GM23338 (cell line): Measurements from ENCODE around the gene APOD. TPM values are rescaled to one million over a fixed set of nuclear protein-coding genes. Genes with fewer than 3 reads are reported as not detected.

Experiments used
- ATAC-seq: fragments of 200-7000 bp; cut with Tn5 transposase; 3 replicates; pipeline ENCODE4 v1.9.1; 2020
- DNase-seq: peaks from one replicate; pipeline ENCODE4 v3.0.0-alpha.2; 2015; ENCODE audit warnings: low spot score
- H2AFZ ChIP-seq: fragments of 200-600 bp; sonication (generic); 2 replicates; pipeline ENCODE4 v1.8.0; 2016; ENCODE audit warnings: antibody characterized with exemption, mild to moderate bottlenecking, moderate library complexity
- H3F3A ChIP-seq: fragments of 200-600 bp; sonication (generic); replicated peaks from 2 replicates; pipeline ENCODE4 v1.8.0; 2017; ENCODE audit warnings: antibody characterized with exemption, mixed run types, low read depth
- H3K27ac ChIP-seq: fragments of 200-600 bp; sonication (generic); 2 replicates; pipeline ENCODE4 v1.6.1; 2016; ENCODE audit warnings: low read depth
- H3K27me3 ChIP-seq: fragments of 200-600 bp; sonication (generic); 2 replicates; pipeline ENCODE4 v1.8.0; 2016; ENCODE audit warnings: mild to moderate bottlenecking, mixed run types, moderate library complexity; ENCODE audit not compliant: insufficient read depth
- H3K36me3 ChIP-seq: fragments of 200-600 bp; sonication (generic); 2 replicates; pipeline ENCODE4 v1.8.0; 2016; ENCODE audit warnings: mild to moderate bottlenecking; ENCODE audit not compliant: insufficient read depth
- H3K4me1 ChIP-seq: fragments of 200-600 bp; sonication (generic); 2 replicates; pipeline ENCODE4 v1.8.0; 2016; ENCODE audit warnings: mild to moderate bottlenecking, moderate library complexity; ENCODE audit not compliant: insufficient read depth
- H3K4me2 ChIP-seq: fragments of 200-600 bp; sonication (generic); 2 replicates; pipeline ENCODE4 v1.7.1; 2017; ENCODE audit warnings: mixed run types
- H3K4me3 ChIP-seq: fragments of 200-600 bp; sonication (generic); 2 replicates; pipeline ENCODE4 v1.6.1; 2016; ENCODE audit warnings: mixed run types
- H3K79me2 ChIP-seq: fragments of 200-600 bp; sonication (generic); replicated peaks from 2 replicates; pipeline ENCODE4 v1.8.0; 2017; ENCODE audit warnings: mild to moderate bottlenecking; ENCODE audit not compliant: insufficient read depth
- H3K9me2 ChIP-seq: fragments of 200-600 bp; sonication (generic); 2 replicates; pipeline ENCODE4 v1.8.0; 2017; ENCODE audit not compliant: insufficient read depth
- H4K20me1 ChIP-seq: fragments of 200-600 bp; sonication (generic); replicated peaks from 2 replicates; pipeline ENCODE4 v1.8.0; 2017; ENCODE audit warnings: mild to moderate bottlenecking; ENCODE audit not compliant: insufficient read depth
- H3K27ac Mint-ChIP-seq: 2 replicates; pipeline ENCODE4 v1.8.0; 2020; ENCODE audit warnings: inconsistent platforms, mild to moderate bottlenecking, moderate library complexity, mixed read lengths
- H3K27me3 Mint-ChIP-seq: 3 replicates; pipeline ENCODE4 v1.8.0; 2022; ENCODE audit warnings: low read depth, mild to moderate bottlenecking, moderate library complexity, mixed read lengths, inconsistent platforms; ENCODE audit not compliant: insufficient read depth, poor library complexity
- H3K36me3 Mint-ChIP-seq: 3 replicates; pipeline ENCODE4 v1.8.0; 2021; ENCODE audit warnings: low read depth, mild to moderate bottlenecking, inconsistent platforms, moderate library complexity, mixed read lengths
- H3K4me1 Mint-ChIP-seq: 3 replicates; pipeline ENCODE4 v1.8.0; 2020; ENCODE audit warnings: mild to moderate bottlenecking, inconsistent platforms, mixed read lengths
- H3K4me3 Mint-ChIP-seq: 3 replicates; pipeline ENCODE4 v1.8.0; 2021; ENCODE audit warnings: moderate library complexity, mild to moderate bottlenecking, inconsistent platforms, mixed read lengths
- H3K9me3 Mint-ChIP-seq: 3 replicates; pipeline ENCODE4 v1.8.0; 2020; ENCODE audit warnings: moderate library complexity, mild to moderate bottlenecking, inconsistent platforms, mixed read lengths
- CREB1 ChIP-seq: fragments of 250-450 bp; sonication (Bioruptor Pico); IDR thresholded peaks from 2 replicates; pipeline ENCODE4 v1.5.0; 2020; ENCODE audit warnings: low read depth, mild to moderate bottlenecking, moderate library complexity
- CTCF ChIP-seq, 2 experiments: fragments of 200-600 bp in 1 of 2; sonication (generic) in 1 of 2; conservative IDR thresholded peaks; 2 replicates each; pipeline versions ENCODE4 v1.5.1 to v1.6.1; 2016 to 2017; ENCODE audit warnings: antibody characterized with exemption in 2 of 2, low read depth in 2 of 2, mild to moderate bottlenecking in 2 of 2, moderate library complexity in 1 of 2
- ETS1 ChIP-seq: IDR thresholded peaks from 2 replicates; pipeline ENCODE4 v1.6.1; 2016; ENCODE audit warnings: antibody characterized with exemption
- EZH2 ChIP-seq: fragments of 200-600 bp; sonication (generic); IDR thresholded peaks from one replicate; pipeline ENCODE4 v1.8.0; 2017; ENCODE audit warnings: antibody characterized with exemption, mild to moderate bottlenecking, low read depth; ENCODE audit not compliant: unreplicated experiment
- EZH2phosphoT487 ChIP-seq: fragments of 200-600 bp; sonication (generic); IDR thresholded peaks from one replicate; pipeline ENCODE4 v1.8.1; 2018; ENCODE audit warnings: antibody characterized with exemption; ENCODE audit not compliant: unreplicated experiment
- JUNB ChIP-seq: IDR thresholded peaks from one replicate; pipeline ENCODE4 v1.6.1; 2016; ENCODE audit warnings: antibody characterized with exemption; ENCODE audit not compliant: unreplicated experiment
- NANOG ChIP-seq: IDR thresholded peaks from 2 replicates; pipeline ENCODE4 v1.6.1; 2016; ENCODE audit warnings: antibody characterized with exemption, borderline replicate concordance
- POLR2AphosphoS5 ChIP-seq: IDR thresholded peaks from 2 replicates; pipeline ENCODE4 v1.6.1; 2016; ENCODE audit warnings: antibody characterized with exemption, low read depth
- ZNF114 ChIP-seq: fragments of 250-450 bp; sonication (Bioruptor Pico); IDR thresholded peaks from 2 replicates; pipeline ENCODE4 v1.5.0; 2020; ENCODE audit warnings: mild to moderate bottlenecking, moderate library complexity
- ZNF331 ChIP-seq: fragments of 250-450 bp; sonication (Bioruptor Pico); IDR thresholded peaks from 2 replicates; pipeline ENCODE4 v1.5.0; 2020; ENCODE audit warnings: low read depth, mild to moderate bottlenecking, moderate library complexity
- polyA plus RNA-seq: library from polyadenylated mRNA; unstranded; fragments of >200 nt; fragmentation: Nextera tagmentation; extraction: Ambion mirVana; gene quantifications from 2 replicates; pipeline ENCODE4 v1.2.1, GENCODE V29; 2016
- total RNA-seq: library from RNA; depleted of rRNA; stranded (reverse); fragments of >200 nt; shearing (Covaris generic); gene quantifications from 2 replicates; pipeline ENCODE4 v1.2.3, GENCODE V29; 2014

APOD gene
- total and polyA plus RNA-seq, 2 experiments from 2014 or later = not detected

GRCh38 chr3:195566797-195567196, 16.9 kb downstream of the APOD start:
- H3K4me1 ChIP-seq = no peaks in the 10 kb centered on the region
- DNase-seq = no peak
- H3K27me3 Mint-ChIP-seq = peaks cover 2% of the 10 kb centered on the region

GRCh38 chr3:195565716-195566115, 18.0 kb downstream of the APOD start:
- no peaks in the 10 kb centered on the region for H3K79me2 ChIP-seq
- Mint-ChIP-seq H3K9me3 (no peaks in the 10 kb centered on the region), H3K36me3 (no peaks in the 10 kb centered on the region), H3K4me3 (no peak overlapping the region), H3K27me3 (peaks cover 6% of the 10 kb centered on the region), H3K4me1 (no peaks in the 10 kb centered on the region; the same call in 2 of the 3 replicates), H3K27ac (no peak overlapping the region)
- H3K27me3 ChIP-seq = no peaks in the 10 kb centered on the region
- H4K20me1 ChIP-seq = no peaks in the 10 kb centered on the region
- H3K27ac ChIP-seq = no peak overlapping the region
- no peak overlapping the region for H3K4me2 ChIP-seq
- no peak overlapping the region for H3K4me3 ChIP-seq
- H3K9me2 ChIP-seq = no peaks in the 10 kb centered on the region
- ATAC-seq (no peak; the same call in 2 of the 3 replicates), DNase-seq (no peak)
- no peak for TF ChIP-seq EZH2
- H2AFZ ChIP-seq = peak overlapping the region; percentile 89
- no peaks in the 10 kb centered on the region for H3K36me3 ChIP-seq
- no peaks in the 10 kb centered on the region for H3F3A ChIP-seq
- no peaks in the 10 kb centered on the region for H3K4me1 ChIP-seq

More at GRCh38 chr3:195566797-195567196, 16.9 kb downstream of the APOD start:
- H3K27ac ChIP-seq = no peak overlapping the region
- H3K36me3 ChIP-seq = no peaks in the 10 kb centered on the region
- no peaks in the 10 kb centered on the region for H3K27me3 ChIP-seq
- ATAC-seq = no peak
- H4K20me1 ChIP-seq = no peaks in the 10 kb centered on the region
- Mint-ChIP-seq H3K36me3 (no peaks in the 10 kb centered on the region), H3K4me1 (no peaks in the 10 kb centered on the region; the same call in 2 of the 3 replicates), H3K9me3 (no peaks in the 10 kb centered on the region), H3K27ac (no peak overlapping the region), H3K4me3 (no peak overlapping the region)
- no peak for TF ChIP-seq CTCF (conservative IDR thresholded peaks at IDR 0.05; ENCODE audit: low read depth in 2 of 2)
- TF ChIP-seq ZNF331 (CRISPR knock-in tag) = no peak
- TF ChIP-seq POLR2AphosphoS5 = no peak
- no peak for TF ChIP-seq ZNF114 (CRISPR knock-in tag)
- no peak for TF ChIP-seq JUNB
- H2AFZ ChIP-seq = no peak overlapping the region
- no peaks in the 10 kb centered on the region for H3F3A ChIP-seq
- H3K79me2 ChIP-seq = no peaks in the 10 kb centered on the region
- no peak overlapping the region for H3K4me2 ChIP-seq
- H3K4me3 ChIP-seq = no peak overlapping the region
- no peaks in the 10 kb centered on the region for H3K9me2 ChIP-seq

GRCh38 chr3:195563317-195563716, 20.4 kb downstream of the APOD start:
- H3K27ac ChIP-seq = no peak overlapping the region
- TF ChIP-seq CTCF (conservative IDR thresholded peaks at IDR 0.05; ENCODE audit: low read depth in 2 of 2) = no peak
- TF ChIP-seq POLR2AphosphoS5 = no peak
- no peak for TF ChIP-seq EZH2phosphoT487
- TF ChIP-seq ETS1 = no peak
- TF ChIP-seq NANOG = no peak
- TF ChIP-seq CREB1 (CRISPR knock-in tag) = no peak
- 0 out of 2 replicates have a peak, but pooled peaks cover 2% of the 10 kb centered on the region for H4K20me1 ChIP-seq
- peaks cover 6% of the 10 kb centered on the region for H3K27me3 Mint-ChIP-seq
- no peaks in the 10 kb centered on the region for H3K9me2 ChIP-seq
- ATAC-seq (no peak), DNase-seq (no peak)
- H3K4me1 Mint-ChIP-seq = peaks cover 6% of the 10 kb centered on the region
- H3K36me3 ChIP-seq = no peaks in the 10 kb centered on the region
- H3K27me3 ChIP-seq = no peaks in the 10 kb centered on the region
- no peaks in the 10 kb centered on the region for H3K9me3 Mint-ChIP-seq
- H2AFZ ChIP-seq = no peak overlapping the region
- no peaks in the 10 kb centered on the region for H3K4me1 ChIP-seq
- no peak overlapping the region for H3K4me3 Mint-ChIP-seq
- H3K36me3 Mint-ChIP-seq = no peaks in the 10 kb centered on the region
- no peaks in the 10 kb centered on the region for H3K79me2 ChIP-seq
- no peak overlapping the region for H3K4me2 ChIP-seq
- H3F3A ChIP-seq = no peaks in the 10 kb centered on the region
- no peak overlapping the region for H3K4me3 ChIP-seq
- H3K27ac Mint-ChIP-seq = no peak overlapping the region
